NB4 (cell line): ENCODE data around the gene LILRB2.
"Not testable (repeated sequence)": the region's sequence is repeated elsewhere in the genome, so short reads cannot be mapped to it uniquely, and the experiment has no call there.

Experiments used
- DNase-seq: peaks from one replicate; pipeline ENCODE4 v3.0.0; 2010; ENCODE audit warnings: low read depth
- H3K4me3 ChIP-seq: one replicate; pipeline ENCODE4 v1.5.1; 2011; ENCODE audit warnings: mild to moderate bottlenecking, low read depth, low read length, moderate library complexity
- MAX ChIP-seq: IDR thresholded peaks from 2 replicates; pipeline ENCODE4 v1.6.1; 2011; ENCODE audit warnings: low read depth, low read length
- MYC ChIP-seq: IDR thresholded peaks from 2 replicates; pipeline ENCODE4 v1.6.1; 2011; ENCODE audit warnings: low read depth, low read length
- POLR2A ChIP-seq: IDR thresholded peaks from 2 replicates; pipeline ENCODE4 v1.6.1; 2011; ENCODE audit warnings: mild to moderate bottlenecking; ENCODE audit not compliant: insufficient read length; ENCODE audit errors: extremely low read depth
- TF ChIP-seq, protein P1 (sequence below): IDR thresholded peaks from one replicate; pipeline ENCODE4 v1.5.1; 2012; ENCODE audit warnings: low read depth, low read length

LILRB2 gene

GRCh38 chr19:54281007-54281728, at the start of gene LILRB2:
TSS of gene LILRB2 (minus strand) at chr19:54281110. CDS start at chr19:54280496, 614 bp downstream.
- peak within 1 kb of the TSS; percentile 16 for H3K4me3 ChIP-seq
- TF ChIP-seq MYC (no peak), POLR2A (no peak), MAX (no peak)
- TF ChIP-seq, protein P1, sequence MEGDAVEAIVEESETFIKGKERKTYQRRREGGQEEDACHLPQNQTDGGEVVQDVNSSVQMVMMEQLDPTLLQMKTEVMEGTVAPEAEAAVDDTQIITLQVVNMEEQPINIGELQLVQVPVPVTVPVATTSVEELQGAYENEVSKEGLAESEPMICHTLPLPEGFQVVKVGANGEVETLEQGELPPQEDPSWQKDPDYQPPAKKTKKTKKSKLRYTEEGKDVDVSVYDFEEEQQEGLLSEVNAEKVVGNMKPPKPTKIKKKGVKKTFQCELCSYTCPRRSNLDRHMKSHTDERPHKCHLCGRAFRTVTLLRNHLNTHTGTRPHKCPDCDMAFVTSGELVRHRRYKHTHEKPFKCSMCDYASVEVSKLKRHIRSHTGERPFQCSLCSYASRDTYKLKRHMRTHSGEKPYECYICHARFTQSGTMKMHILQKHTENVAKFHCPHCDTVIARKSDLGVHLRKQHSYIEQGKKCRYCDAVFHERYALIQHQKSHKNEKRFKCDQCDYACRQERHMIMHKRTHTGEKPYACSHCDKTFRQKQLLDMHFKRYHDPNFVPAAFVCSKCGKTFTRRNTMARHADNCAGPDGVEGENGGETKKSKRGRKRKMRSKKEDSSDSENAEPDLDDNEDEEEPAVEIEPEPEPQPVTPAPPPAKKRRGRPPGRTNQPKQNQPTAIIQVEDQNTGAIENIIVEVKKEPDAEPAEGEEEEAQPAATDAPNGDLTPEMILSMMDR, result no peak
- peak; percentile 59 for DNase-seq

DNA sequence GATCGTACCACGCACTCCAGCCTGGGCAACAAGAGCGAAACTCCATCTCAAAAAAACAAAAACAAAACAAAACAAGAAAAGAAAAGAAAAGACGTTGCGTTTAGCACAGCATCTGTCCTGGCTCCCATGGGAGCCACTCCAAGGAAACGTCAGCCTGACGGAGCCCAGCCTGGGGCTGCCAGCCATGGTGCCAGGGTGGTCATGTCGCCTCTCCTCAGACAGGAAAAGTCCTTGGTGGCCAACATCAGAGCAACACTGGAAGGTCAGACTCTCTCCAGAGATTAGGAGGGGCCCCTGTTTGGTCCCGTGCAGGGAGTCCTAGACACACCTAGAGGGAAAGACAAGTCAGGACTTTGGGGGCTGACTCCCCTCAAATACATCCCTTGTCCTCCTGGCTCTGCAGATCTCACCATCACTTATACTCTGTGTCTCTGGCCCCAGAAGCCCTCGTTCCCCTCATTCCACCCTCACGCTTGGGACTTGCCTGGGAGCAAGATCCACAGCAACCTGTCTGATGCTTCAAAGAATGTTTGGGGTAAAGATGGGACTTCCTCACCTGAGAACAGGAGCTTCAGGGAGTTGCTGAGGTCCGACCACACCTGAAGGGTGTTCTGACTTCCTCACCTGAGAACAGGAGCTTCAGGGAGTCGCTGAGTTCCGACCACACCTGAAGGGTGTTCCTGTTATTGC, 48.7 kb upstream of the LILRB2 start:
- no peak overlapping the region for H3K4me3 ChIP-seq
- TF ChIP-seq MYC, result no peak
- TF ChIP-seq, protein P1, result no peak
- no peak for TF ChIP-seq POLR2A
- no peak for TF ChIP-seq MAX
- DNase-seq, result no peak

DNA sequence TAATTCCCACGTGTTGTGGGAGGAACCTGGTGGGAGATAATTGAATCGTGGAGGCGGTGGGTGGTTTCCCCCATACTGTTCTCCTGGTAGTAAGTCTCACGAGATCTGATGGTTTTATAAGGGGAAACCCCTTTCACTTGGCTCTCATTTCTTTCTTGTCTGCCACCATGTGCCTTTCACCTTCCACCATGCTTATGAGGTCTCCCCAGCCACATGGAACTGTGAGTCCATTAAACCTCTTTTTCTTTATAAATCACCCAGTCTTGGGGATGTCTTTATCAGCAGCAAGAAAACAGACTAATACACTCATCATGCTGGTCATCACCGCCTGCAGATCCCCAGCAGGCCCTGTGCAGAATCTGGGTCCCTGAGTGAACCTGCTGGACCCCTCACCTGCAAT, 47.9 kb upstream of the LILRB2 start:
- not testable (repeated sequence) for H3K4me3 ChIP-seq, DNase-seq

DNA sequence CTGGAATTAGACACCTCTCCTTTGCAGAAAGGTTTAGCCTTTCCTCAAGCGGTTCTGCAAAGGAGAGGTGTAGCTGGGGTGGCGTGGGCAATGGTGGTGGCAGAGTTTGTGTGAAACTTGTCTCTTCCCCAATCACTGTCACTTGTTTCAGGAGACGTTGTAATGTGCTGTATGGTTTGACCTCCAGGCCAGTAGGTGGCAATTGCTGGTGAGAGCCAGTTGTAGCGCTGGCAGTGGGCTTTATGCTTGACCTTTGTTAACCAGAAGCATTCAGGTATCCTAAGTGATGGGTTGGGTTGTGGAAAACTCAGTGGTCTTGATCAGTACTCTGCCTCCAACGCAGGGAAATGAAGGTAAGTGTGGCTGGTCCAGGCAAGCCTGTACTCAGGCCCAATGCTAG, 44.7 kb upstream of the LILRB2 start:
- no peak for DNase-seq
- no peak for TF ChIP-seq POLR2A
- TF ChIP-seq MAX, result no peak
- no peak for TF ChIP-seq MYC
- TF ChIP-seq, protein P1, result no peak

GRCh38 chr19:54325194-54325621, 44.3 kb upstream of the LILRB2 start:
- TF ChIP-seq, protein P1, result peak; percentile 76
- TF ChIP-seq POLR2A, result no peak
- peak; percentile 60 for DNase-seq
- H3K4me3 ChIP-seq, result no peak overlapping the region

More for the DNA sequence above, 44.7 kb upstream of the LILRB2 start:
- H3K4me3 ChIP-seq, result no peak overlapping the region

- no peak for DNase-seq
- TF ChIP-seq POLR2A (no peak), MYC (no peak), MAX (no peak)
- TF ChIP-seq, protein P1, result no peak
Observed at GRCh38 chr19:54324071-54324470, 43.2 kb upstream of the LILRB2 start.

GRCh38 chr19:54322934-54323333, 42.0 kb upstream of the LILRB2 start:
- H3K4me3 ChIP-seq, DNase-seq: not testable (repeated sequence)

More at GRCh38 chr19:54324071-54324470, 43.2 kb upstream of the LILRB2 start:
- no peak overlapping the region for H3K4me3 ChIP-seq

DNA sequence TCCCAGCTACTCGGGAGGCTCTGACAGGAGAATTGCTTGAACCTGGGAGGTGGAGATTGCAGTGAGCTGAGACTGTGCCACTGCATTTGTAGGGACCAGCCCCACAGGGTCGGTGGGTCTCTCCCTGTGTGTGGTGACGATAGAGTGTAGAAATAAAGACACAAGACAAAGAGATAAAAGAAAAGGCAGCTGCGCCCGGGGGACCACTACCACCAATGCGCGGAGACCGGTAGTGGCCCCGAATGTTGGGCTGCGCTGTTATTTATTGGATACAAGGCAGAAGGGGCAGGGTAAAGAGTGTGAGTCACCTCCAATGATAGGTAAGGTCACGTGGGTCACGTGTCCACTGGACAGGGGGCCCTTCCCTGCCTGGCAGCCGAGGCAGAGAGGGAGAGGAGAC, 41.4 kb upstream of the LILRB2 start:
- DNase-seq, H3K4me3 ChIP-seq: not testable (repeated sequence)
